ENCODE results near the gene ZNF524.

DNA sequence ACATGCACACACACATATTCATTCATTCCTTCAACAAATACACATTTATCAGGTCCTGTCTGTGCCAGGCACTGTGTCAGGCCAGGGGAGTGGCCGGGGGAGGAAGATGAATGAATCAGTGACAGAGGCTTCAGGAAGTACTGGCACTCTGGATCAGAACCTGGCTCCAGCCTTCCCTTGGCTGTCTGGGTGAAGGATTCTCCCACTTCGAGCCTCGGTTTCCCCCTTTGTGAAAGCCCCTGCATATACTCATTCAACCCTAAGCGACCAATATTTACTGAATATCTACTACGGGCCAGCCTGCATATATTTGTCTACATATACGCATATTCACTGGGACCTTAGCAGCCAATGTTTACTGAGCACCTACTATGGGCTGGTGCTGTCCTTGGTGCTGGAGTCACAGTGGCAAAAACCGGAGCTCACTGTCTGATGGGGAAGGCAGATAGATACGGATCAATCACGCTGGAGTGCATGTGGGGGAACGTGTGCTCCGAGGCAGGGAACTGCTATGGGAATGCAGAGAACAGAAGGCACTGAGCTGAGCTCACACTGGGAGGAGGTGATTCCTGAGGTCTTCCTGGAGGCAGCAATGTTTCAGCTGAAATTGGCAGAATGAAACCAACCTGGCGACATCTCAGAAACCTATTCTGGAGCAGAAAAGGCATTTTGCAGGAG, 18.8 kb upstream of the ZNF524 start:
- TF ChIP-seq GATA2 (IDR thresholded peaks at IDR 0.05; ENCODE audit: low read depth, low read length) (no peak), GATA3 (IDR thresholded peaks at IDR 0.05; ENCODE audit: low read depth, low read length) (no peak)

Measured in SH-SY5Y (cell line).